ENCODE measurements around the gene FAM107B.

DNA sequence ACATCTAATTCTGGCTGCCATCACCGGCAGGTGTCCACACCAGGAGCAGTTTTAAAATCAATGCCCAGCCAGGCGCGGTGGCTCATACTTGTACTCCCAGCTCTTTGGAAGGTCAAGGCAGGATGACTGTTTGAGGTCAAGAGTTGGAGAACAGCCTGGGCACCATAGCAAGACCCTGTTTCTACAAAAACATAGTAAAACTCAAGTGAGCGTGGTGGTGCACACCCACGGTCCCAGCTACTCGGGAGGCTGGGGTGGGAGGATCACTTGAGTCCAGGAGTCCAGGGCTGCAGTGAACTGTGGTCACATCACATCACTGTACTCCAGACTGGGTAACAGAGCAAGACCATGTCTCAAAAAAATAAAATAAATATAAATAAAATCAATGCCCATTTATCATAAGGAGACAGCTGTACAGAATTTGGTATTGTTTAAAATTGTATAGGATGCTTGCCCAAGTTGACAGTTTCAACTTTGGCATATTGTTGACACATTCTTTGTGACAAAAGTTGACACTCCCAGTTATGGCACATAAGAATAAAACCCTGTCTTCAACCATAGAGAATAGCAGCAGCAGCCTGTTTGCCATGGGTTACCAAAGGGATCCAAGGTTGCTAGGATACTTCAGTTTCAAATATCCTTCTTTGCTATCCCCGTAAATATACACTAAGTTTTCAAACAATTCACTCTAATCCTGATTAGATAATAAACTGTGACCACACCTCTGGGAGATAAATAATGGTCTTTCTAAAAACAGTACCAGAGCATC, 193.0 kb downstream of the FAM107B start:
- no peak for TF ChIP-seq CTCF (IDR thresholded peaks at IDR 0.05; ENCODE audit: low read depth, low read length, missing input control)
- no peak for TF ChIP-seq EGR1 (IDR thresholded peaks at IDR 0.05; ENCODE audit: low read depth in 2 of 2)
- no peak for TF ChIP-seq TAF1 (conservative IDR thresholded peaks at IDR 0.05)
- no peak for TF ChIP-seq FOXA1 (IDR thresholded peaks at IDR 0.05)
- no peak for TF ChIP-seq ATF3 (IDR thresholded peaks at IDR 0.05)
- no peak for TF ChIP-seq RXRA (IDR thresholded peaks at IDR 0.05)
- TF ChIP-seq, protein P1, sequence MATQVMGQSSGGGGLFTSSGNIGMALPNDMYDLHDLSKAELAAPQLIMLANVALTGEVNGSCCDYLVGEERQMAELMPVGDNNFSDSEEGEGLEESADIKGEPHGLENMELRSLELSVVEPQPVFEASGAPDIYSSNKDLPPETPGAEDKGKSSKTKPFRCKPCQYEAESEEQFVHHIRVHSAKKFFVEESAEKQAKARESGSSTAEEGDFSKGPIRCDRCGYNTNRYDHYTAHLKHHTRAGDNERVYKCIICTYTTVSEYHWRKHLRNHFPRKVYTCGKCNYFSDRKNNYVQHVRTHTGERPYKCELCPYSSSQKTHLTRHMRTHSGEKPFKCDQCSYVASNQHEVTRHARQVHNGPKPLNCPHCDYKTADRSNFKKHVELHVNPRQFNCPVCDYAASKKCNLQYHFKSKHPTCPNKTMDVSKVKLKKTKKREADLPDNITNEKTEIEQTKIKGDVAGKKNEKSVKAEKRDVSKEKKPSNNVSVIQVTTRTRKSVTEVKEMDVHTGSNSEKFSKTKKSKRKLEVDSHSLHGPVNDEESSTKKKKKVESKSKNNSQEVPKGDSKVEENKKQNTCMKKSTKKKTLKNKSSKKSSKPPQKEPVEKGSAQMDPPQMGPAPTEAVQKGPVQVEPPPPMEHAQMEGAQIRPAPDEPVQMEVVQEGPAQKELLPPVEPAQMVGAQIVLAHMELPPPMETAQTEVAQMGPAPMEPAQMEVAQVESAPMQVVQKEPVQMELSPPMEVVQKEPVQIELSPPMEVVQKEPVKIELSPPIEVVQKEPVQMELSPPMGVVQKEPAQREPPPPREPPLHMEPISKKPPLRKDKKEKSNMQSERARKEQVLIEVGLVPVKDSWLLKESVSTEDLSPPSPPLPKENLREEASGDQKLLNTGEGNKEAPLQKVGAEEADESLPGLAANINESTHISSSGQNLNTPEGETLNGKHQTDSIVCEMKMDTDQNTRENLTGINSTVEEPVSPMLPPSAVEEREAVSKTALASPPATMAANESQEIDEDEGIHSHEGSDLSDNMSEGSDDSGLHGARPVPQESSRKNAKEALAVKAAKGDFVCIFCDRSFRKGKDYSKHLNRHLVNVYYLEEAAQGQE (IDR thresholded peaks at IDR 0.05): no peak
- no peak for TF ChIP-seq SP1 (IDR thresholded peaks at IDR 0.05)
- TF ChIP-seq, protein P2, sequence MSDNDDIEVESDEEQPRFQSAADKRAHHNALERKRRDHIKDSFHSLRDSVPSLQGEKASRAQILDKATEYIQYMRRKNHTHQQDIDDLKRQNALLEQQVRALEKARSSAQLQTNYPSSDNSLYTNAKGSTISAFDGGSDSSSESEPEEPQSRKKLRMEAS (IDR thresholded peaks at IDR 0.05): no peak
- no peak for TF ChIP-seq RAD21 (IDR thresholded peaks at IDR 0.05)
- no peak for TF ChIP-seq YY1 (IDR thresholded peaks at IDR 0.05)
- no peak for TF ChIP-seq HNF4G (IDR thresholded peaks at IDR 0.05)
- no peak for TF ChIP-seq GABPA (IDR thresholded peaks at IDR 0.05 in 1 of 2, conservative IDR thresholded peaks at IDR 0.05 in 1 of 2)
